Neural cell (in vitro differentiated cells): ENCODE measurements around the gene HBM.

Experiments
- EP300 ChIP-seq: fragments of 450-650 bp; conservative IDR thresholded peaks from 2 replicates; pipeline ENCODE4 v1.6.1; 2014; ENCODE audit warnings: antibody characterized with exemption, mild to moderate bottlenecking, moderate library complexity; ENCODE audit not compliant: poor library complexity, severe bottlenecking
- EZH2 ChIP-seq: fragments of 200-600, 300-800 bp; shearing (Covaris generic), sonication (generic); IDR thresholded peaks from 2 replicates; pipeline ENCODE4 v1.6.1; 2014; ENCODE audit warnings: antibody characterized with exemption, low read length, borderline replicate concordance, mild to moderate bottlenecking; ENCODE audit not compliant: insufficient read depth, poor library complexity, severe bottlenecking
- RAD21 ChIP-seq: fragments of 450-650 bp; conservative IDR thresholded peaks from 2 replicates; pipeline ENCODE4 v1.6.1; 2014; ENCODE audit warnings: antibody characterized with exemption, mild to moderate bottlenecking, moderate library complexity
- TAF1 ChIP-seq: IDR thresholded peaks from 2 replicates; pipeline ENCODE4 v1.6.1; 2012; ENCODE audit warnings: low read depth
- TF ChIP-seq, protein P1 (sequence below): fragments of 450-650 bp; IDR thresholded peaks from 2 replicates; pipeline ENCODE4 v1.5.1; 2014; ENCODE audit warnings: antibody characterized with exemption, mild to moderate bottlenecking, moderate library complexity; ENCODE audit not compliant: poor library complexity, severe bottlenecking
- TF ChIP-seq, protein P2 (sequence below): IDR thresholded peaks from 2 replicates; pipeline ENCODE4 v1.6.1; 2012; ENCODE audit warnings: borderline replicate concordance

GRCh38 chr16:119295-119694, 46.5 kb upstream of the HBM start:
- TF ChIP-seq, protein P1, sequence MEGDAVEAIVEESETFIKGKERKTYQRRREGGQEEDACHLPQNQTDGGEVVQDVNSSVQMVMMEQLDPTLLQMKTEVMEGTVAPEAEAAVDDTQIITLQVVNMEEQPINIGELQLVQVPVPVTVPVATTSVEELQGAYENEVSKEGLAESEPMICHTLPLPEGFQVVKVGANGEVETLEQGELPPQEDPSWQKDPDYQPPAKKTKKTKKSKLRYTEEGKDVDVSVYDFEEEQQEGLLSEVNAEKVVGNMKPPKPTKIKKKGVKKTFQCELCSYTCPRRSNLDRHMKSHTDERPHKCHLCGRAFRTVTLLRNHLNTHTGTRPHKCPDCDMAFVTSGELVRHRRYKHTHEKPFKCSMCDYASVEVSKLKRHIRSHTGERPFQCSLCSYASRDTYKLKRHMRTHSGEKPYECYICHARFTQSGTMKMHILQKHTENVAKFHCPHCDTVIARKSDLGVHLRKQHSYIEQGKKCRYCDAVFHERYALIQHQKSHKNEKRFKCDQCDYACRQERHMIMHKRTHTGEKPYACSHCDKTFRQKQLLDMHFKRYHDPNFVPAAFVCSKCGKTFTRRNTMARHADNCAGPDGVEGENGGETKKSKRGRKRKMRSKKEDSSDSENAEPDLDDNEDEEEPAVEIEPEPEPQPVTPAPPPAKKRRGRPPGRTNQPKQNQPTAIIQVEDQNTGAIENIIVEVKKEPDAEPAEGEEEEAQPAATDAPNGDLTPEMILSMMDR, result no peak
- TF ChIP-seq EP300 (no peak), EZH2 (no peak), RAD21 (no peak), TAF1 (no peak)
- TF ChIP-seq, protein P2, sequence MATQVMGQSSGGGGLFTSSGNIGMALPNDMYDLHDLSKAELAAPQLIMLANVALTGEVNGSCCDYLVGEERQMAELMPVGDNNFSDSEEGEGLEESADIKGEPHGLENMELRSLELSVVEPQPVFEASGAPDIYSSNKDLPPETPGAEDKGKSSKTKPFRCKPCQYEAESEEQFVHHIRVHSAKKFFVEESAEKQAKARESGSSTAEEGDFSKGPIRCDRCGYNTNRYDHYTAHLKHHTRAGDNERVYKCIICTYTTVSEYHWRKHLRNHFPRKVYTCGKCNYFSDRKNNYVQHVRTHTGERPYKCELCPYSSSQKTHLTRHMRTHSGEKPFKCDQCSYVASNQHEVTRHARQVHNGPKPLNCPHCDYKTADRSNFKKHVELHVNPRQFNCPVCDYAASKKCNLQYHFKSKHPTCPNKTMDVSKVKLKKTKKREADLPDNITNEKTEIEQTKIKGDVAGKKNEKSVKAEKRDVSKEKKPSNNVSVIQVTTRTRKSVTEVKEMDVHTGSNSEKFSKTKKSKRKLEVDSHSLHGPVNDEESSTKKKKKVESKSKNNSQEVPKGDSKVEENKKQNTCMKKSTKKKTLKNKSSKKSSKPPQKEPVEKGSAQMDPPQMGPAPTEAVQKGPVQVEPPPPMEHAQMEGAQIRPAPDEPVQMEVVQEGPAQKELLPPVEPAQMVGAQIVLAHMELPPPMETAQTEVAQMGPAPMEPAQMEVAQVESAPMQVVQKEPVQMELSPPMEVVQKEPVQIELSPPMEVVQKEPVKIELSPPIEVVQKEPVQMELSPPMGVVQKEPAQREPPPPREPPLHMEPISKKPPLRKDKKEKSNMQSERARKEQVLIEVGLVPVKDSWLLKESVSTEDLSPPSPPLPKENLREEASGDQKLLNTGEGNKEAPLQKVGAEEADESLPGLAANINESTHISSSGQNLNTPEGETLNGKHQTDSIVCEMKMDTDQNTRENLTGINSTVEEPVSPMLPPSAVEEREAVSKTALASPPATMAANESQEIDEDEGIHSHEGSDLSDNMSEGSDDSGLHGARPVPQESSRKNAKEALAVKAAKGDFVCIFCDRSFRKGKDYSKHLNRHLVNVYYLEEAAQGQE, result no peak
